Glomerular visceral epithelial cell (primary cell): ENCODE measurements around the gene ACSL4.
"Not testable (repeated sequence)": the region's sequence is repeated elsewhere in the genome, so short reads cannot be mapped to it uniquely, and the experiment has no call there.

Experiments
- DNase-seq: peaks from one replicate; pipeline ENCODE4 v3.0.0-alpha.2; 2016; ENCODE audit errors: extremely low spot score

ACSL4 gene

DNA sequence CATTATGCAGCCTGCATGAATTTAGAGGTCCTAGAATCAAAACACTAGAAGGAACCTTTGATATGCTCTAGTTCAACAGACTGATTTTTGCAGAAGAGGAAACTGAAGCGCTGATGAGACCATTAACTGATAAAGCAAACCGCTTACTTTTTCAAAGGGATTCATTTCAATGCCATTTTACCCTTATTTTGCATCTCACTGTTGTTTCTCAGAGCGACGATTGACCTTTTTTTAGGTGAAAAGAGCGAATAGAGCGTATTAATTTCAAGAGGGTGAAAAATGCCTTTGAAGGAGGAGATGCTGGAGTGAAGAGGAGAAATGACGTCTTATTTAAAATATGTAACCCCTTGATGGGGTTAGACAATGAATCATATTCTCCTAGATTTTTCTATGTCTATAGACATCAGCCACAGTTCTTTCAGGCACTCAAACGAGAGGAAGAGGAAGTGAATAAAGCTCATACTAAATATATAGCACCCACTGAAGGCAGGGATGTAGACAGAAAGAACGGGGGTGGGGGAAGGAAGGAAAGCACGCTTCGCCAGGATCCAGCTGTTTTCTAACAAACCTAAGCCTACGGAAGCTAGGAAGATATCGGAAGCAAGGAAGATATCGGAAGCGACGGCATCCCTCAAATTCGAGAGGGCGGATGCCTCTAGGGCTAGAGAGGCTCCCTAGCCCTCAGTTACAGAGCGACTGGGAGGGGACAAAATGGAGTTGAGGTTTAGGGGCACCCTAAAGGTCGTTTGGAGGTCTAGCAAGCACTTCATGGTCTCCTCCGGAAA, 848 bp downstream of the ACSL4 start:
- peak; percentile 55 for DNase-seq

GRCh38 chrX:109728173-109728535, 4.9 kb downstream of the ACSL4 start:
- DNase-seq = no peak

- not testable (repeated sequence) for DNase-seq
Measured at GRCh38 chrX:109724971-109725370, 8.1 kb downstream of the ACSL4 start.

GRCh38 chrX:109720947-109721346, 12.1 kb downstream of the ACSL4 start:
- DNase-seq = no peak

- DNase-seq = no peak
Measured at GRCh38 chrX:109719264-109719663, 13.8 kb downstream of the ACSL4 start.

DNA sequence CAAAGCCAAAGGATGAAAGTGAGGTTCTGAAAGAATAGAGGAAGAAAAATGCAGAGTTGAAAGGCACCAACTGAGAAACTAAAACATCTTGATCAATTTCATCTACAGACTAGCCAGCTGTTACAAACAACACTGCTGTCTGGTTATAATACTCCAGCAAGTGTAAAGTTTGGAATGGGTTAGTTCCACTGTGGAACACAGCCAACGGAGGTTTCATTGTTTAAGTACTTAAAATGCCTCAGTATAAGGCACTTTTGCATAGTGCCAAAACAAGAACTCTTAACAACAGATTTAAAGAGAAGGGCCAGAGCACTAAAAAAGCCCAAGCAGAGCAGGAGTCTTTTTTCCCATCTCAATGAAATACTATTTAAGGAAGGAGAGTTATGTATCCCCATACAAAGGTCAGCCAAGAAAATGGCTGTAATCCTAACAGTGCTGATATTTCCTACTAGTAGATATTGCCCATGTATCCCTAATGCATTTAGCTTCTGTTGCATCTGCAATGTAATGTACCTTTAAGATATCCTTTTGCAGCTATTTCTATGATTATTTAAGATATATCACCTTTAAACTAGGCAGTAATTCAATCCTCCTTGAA, 16.5 kb downstream of the ACSL4 start:
- no peak for DNase-seq

GRCh38 chrX:109714340-109714958, 18.6 kb downstream of the ACSL4 start:
- DNase-seq = peak; percentile 52

DNA sequence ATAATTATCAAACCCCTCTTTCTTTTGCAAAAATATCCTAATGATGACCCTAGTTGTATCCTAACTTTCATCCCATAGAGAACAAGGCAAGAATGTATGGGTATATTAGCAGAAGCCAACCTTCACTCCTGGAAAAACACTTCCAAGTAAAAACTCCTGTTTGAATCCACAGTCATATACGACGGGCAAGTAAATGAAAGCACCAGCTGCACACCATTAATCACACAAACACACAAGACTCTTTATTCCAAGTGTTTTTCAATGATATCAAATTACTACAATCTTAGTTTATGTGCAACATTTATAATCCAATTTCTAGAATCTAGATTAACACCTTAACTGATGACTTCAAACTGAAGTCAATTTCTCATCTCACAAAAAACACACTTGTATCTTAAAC, 22.9 kb downstream of the ACSL4 start:
- no peak for DNase-seq

DNA sequence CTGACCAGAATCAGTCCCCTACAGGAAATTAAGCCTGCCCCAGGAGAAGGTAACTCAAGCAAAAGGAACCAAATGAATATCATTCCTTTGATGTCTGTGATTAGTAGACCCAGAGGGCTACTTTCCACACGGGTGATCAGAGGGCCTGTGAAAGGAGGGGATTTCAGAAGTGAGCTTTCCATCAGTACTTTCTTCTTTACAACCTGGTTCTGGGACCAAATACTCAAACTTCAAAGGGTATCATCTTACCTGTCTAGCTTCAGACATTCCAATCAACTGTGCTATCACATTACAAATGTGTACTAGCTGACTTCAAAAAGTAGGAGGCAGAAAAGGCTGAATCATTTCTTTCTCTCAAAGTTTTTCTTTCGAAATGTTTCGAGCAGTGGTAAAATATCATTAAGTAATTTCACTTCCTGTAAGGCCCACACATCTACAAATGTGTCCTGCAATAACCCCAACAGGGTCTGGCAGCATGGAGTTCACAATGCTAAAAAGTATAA, 23.9 kb downstream of the ACSL4 start:
- peak; percentile 28 for DNase-seq

- no peak for DNase-seq
Measured at GRCh38 chrX:109707720-109708119, 25.3 kb downstream of the ACSL4 start.

- DNase-seq = no peak
Measured at GRCh38 chrX:109707319-109707718, 25.7 kb downstream of the ACSL4 start.

DNA sequence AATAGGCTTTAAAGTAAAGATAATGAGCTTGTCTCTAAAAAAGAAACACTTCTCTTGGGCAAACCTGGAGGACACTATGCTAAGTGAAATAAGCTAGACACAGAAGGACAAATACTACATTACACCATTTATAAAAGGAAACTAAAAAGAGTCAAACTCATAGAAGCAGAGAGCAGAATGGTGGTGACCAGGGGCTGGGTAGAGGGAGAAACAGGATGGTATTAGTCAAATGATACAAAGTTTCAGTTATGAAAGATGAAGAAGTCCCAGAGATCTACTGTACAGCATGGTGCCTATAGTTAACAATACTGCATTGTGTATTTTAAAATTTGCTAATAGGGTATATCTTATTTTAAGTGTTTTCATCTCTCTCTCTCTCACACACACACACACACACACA, 28.5 kb downstream of the ACSL4 start:
- no peak for DNase-seq

DNA sequence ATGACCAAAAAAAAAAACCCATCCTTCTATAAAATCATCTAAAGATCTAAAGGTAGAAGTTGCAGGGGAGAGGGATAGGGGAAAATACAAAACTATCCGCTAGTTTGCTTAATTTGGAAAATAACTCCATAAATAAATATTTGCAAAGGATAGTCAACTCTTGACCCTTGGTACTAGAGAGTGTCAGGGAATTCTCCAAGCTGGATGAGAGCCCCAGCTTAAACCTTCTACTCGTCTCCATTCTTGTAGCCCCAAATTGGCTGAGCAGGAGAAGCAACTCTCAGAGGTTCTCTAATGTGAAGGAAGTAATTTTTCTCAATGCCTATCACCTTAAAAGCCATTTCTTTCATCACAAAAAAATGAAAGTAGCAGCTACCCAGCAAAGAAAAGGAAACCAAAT, 35.2 kb downstream of the ACSL4 start:
- DNase-seq = no peak

DNA sequence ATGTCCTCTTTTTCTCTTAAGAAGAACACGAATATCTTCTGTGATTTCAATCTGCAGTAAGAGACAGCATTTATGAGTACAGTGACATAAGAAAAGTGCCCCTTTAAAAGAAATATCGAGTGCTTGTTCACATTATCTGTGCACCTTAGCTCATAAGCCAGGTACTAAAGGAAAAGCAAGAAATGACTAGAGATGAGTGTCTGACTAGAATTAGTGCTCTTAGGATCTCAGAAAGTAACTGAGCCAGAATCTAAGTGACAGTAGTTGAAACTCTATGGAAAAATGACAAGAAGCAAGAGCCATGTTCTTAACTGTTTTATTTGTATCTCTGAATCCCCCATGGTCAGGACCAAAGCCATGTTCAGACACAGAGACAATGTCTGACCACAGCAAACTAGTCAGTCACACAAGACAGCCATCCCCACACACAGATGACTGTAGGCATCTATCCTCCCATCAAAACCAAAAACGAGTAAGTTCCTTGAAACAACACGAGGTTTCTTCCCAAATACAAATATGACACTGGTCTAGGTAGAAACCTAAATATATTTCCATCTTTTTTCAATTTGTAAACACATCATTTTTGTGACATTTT, 36.8 kb downstream of the ACSL4 start:
- DNase-seq = no peak

- no peak for DNase-seq
Measured at GRCh38 chrX:109695637-109696036, 37.4 kb downstream of the ACSL4 start.

GRCh38 chrX:109691752-109692151, 41.3 kb downstream of the ACSL4 start:
- no peak for DNase-seq

DNA sequence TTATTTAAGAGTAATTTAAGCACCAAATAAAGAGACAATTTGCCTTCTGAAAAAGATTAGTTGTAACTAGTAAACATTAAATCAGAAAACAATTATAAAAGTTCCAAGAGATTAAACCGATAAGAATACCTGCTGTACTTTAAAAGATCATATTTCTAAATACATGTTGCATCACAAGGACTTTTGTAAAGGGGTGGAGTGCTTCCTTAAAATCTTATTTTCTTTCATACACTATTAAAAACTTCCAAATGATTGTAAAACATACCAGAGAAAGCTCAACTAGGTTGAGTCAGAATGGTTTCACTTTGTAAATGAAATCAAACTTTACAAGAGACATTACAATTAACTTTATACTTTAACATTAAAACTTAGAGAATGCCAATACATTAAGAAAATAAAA, 41.8 kb downstream of the ACSL4 start:
- DNase-seq = no peak

GRCh38 chrX:109687903-109688302, 45.2 kb downstream of the ACSL4 start:
- no peak for DNase-seq

GRCh38 chrX:109685656-109686078, 47.4 kb downstream of the ACSL4 start:
- DNase-seq = no peak

GRCh38 chrX:109684136-109684535, 48.9 kb downstream of the ACSL4 start:
- DNase-seq = peak; percentile 1

DNA sequence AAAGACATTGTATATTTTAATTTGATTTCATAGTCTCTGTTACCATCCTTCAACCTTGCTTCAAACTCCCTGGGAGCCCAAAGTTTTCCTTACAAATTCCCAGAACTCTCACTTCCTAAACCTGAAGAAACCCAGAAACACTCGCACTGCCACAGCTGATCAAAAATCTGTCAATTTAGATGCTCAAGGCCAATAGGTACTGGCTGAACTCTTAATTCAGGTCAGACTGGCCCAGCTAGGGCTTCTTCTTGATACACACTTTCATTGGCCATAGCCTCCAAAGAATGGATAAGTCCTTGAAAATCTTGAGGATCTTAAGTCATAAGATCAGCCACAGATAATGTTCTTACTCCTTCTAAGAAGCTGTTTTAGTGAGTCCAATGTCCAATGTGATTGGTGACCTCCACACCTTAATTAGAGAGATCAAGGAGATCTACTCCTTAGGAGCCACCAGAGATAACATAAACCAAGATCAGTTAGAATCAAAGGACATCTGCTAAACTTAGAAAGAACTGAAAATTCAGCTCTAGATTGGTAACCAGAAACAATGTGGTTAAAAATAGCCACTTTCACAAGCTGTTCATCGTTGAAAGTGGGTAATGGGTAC, 51.5 kb downstream of the ACSL4 start:
- DNase-seq = no peak

DNA sequence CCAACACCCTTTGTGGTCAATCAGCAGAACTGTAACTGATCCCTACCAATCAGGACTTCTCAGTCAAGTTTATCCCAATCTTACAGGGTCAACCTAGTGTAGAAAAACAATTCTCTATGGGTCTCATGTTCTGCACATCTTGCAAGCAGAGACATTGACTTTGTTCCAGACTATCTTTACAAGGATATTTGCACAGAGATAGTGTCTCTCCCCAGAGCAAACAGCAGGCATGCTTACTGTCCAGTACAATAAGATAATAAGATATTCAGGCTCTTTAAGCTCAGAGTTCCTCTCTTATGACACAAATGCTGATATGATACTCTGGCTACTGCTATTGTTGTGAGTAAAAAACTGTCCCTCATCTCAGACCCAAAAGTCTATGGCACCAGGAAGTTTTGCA, 53.2 kb downstream of the ACSL4 start:
- DNase-seq = no peak
